HCT116 (cell line): ENCODE measurements around the gene FRMD3.

Experiments used
- ATF3 ChIP-seq: IDR thresholded peaks from 2 replicates; pipeline ENCODE4 v1.6.1; 2012
- CEBPB ChIP-seq: IDR thresholded peaks from 2 replicates; pipeline ENCODE4 v1.6.1; 2012; ENCODE audit warnings: low read depth
- CTCF ChIP-seq, 3 experiments: fragments of 200-600 bp in 1 of 3; sonication (generic) in 1 of 3; IDR thresholded peaks in 2 of 3; conservative IDR thresholded peaks in 1 of 3; 2 replicates each; pipeline ENCODE4 v1.5.1; 2012 to 2017; ENCODE audit warnings: low read depth in 2 of 3, low read length in 2 of 3, antibody characterized with exemption in 1 of 3, borderline replicate concordance in 1 of 3, control low read depth in 1 of 3, mild to moderate bottlenecking in 1 of 3, mixed read lengths in 1 of 3, mixed run types in 1 of 3, moderate library complexity in 1 of 3; ENCODE audit not compliant: insufficient read depth in 1 of 3
- EGR1 ChIP-seq: IDR thresholded peaks from 2 replicates; pipeline ENCODE4 v1.6.1; 2012; ENCODE audit warnings: low read depth
- EZH2 ChIP-seq: fragments of 200-600 bp; sonication (generic); IDR thresholded peaks from 2 replicates; pipeline ENCODE4 v1.6.1; 2017; ENCODE audit warnings: antibody characterized with exemption, mixed run types
- FOSL1 ChIP-seq: IDR thresholded peaks from 2 replicates; pipeline ENCODE4 v1.6.1; 2012; ENCODE audit warnings: low read depth
- POLR2A ChIP-seq: IDR thresholded peaks from 2 replicates; pipeline ENCODE4 v1.7.0; 2011; ENCODE audit warnings: borderline replicate concordance; ENCODE audit not compliant: insufficient read depth, insufficient read length; ENCODE audit errors: extremely low read depth
- RAD21 ChIP-seq: IDR thresholded peaks from 2 replicates; pipeline ENCODE4 v1.6.1; 2012; ENCODE audit warnings: low read depth, mild to moderate bottlenecking
- SIN3A ChIP-seq: IDR thresholded peaks from 2 replicates; pipeline ENCODE4 v1.6.1; 2012; ENCODE audit warnings: low read depth
- SRF ChIP-seq: IDR thresholded peaks from 2 replicates; pipeline ENCODE4 v1.6.1; 2012; ENCODE audit warnings: low read depth
- YY1 ChIP-seq: IDR thresholded peaks from 2 replicates; pipeline ENCODE4 v1.6.1; 2011; ENCODE audit warnings: low read length, low read depth, moderate library complexity, mild to moderate bottlenecking; ENCODE audit not compliant: insufficient replicate concordance; ENCODE audit errors: extremely low read depth
- TF ChIP-seq, protein P1 (sequence below): IDR thresholded peaks from 2 replicates; pipeline ENCODE4 v1.6.1; 2012

GRCh38 chr9:83441390-83441789 lies 96.8 kb downstream of the FRMD3 start:
- TF ChIP-seq ATF3 (no peak), FOSL1 (no peak), CTCF (IDR thresholded peaks at IDR 0.05 in 2 of 3, conservative IDR thresholded peaks at IDR 0.05 in 1 of 3; ENCODE audit: borderline replicate concordance in 1 of 3, insufficient read depth in 1 of 3, low read depth in 2 of 3, low read length in 2 of 3) (no peak), POLR2A (no peak), EZH2 (no peak), YY1 (no peak), EGR1 (no peak), CEBPB (no peak), SIN3A (no peak), RAD21 (no peak), SRF (no peak)
- TF ChIP-seq, protein P1, sequence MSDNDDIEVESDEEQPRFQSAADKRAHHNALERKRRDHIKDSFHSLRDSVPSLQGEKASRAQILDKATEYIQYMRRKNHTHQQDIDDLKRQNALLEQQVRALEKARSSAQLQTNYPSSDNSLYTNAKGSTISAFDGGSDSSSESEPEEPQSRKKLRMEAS = no peak
